Stomach smooth muscle (tissue), 2 donors: ENCODE data around the gene PTPRB.
"Not testable (repeated sequence)": the region's sequence is repeated elsewhere in the genome, so short reads cannot be mapped to it uniquely, and the experiment has no call there.

ENCODE experiments used
- H3K27ac ChIP-seq: one replicate; pipeline ENCODE4 v1.7.0; 2013; ENCODE audit warnings: mild to moderate bottlenecking, low read length, inconsistent platforms
- H3K27me3 ChIP-seq, 2 donors: one replicate each; pipeline ENCODE4 v1.7.0; 2013; ENCODE audit warnings: low read length in 2 of 2; ENCODE audit not compliant: insufficient read depth in 2 of 2, control insufficient read depth in 1 of 2
- H3K36me3 ChIP-seq, 2 donors: one replicate each; pipeline ENCODE4 v1.7.0; 2013; ENCODE audit warnings: low read length in 2 of 2; ENCODE audit not compliant: control insufficient read depth in 2 of 2, insufficient read depth in 2 of 2
- H3K4me1 ChIP-seq: one replicate; pipeline ENCODE4 v1.7.0; 2013; ENCODE audit warnings: low read length; ENCODE audit not compliant: control insufficient read depth, insufficient read depth
- H3K4me3 ChIP-seq, 2 donors: one replicate each; pipeline ENCODE4 v1.7.0; 2013; ENCODE audit warnings: low read length in 2 of 2
- H3K9ac ChIP-seq, 2 donors: one replicate each; pipeline ENCODE4 v1.7.0; 2013; ENCODE audit warnings: low read length in 2 of 2, mild to moderate bottlenecking in 1 of 2
- H3K9me3 ChIP-seq, 2 donors: one replicate each; pipeline ENCODE4 v1.7.0; 2013; ENCODE audit warnings: low read length in 2 of 2; ENCODE audit not compliant: control insufficient read depth in 2 of 2
- donor health status: healthy.
- donor health status: Pancreatic carcinoma.

The PTPRB gene

GRCh38 chr12:70497508-70497907 lies 139.7 kb downstream of the PTPRB start:
- Histone ChIP-seq H3K9me3 (no peaks in the 10 kb centered on the region), H3K36me3 (no peaks in the 10 kb centered on the region), H3K4me1 (no peaks in the 10 kb centered on the region), H3K27ac (no peak overlapping the region), H3K4me3 (no peak overlapping the region), H3K27me3 (no peaks in the 10 kb centered on the region), H3K9ac (no peak overlapping the region)

GRCh38 chr12:70492904-70493303 lies 144.3 kb downstream of the PTPRB start:
- not testable (repeated sequence) for H3K9me3 ChIP-seq, H3K4me1 ChIP-seq, H3K9ac ChIP-seq, H3K27me3 ChIP-seq, H3K36me3 ChIP-seq, H3K4me3 ChIP-seq, H3K27ac ChIP-seq

- H3K27me3 ChIP-seq, H3K36me3 ChIP-seq, H3K4me1 ChIP-seq, H3K9ac ChIP-seq, H3K9me3 ChIP-seq, H3K4me3 ChIP-seq, H3K27ac ChIP-seq: not testable (repeated sequence)
Observed at GRCh38 chr12:70490928-70491327, 146.3 kb downstream of the PTPRB start.

- Histone ChIP-seq H3K36me3 (no peaks in the 10 kb centered on the region), H3K27ac (no peak overlapping the region), H3K4me1 (peaks cover 2% of the 10 kb centered on the region), H3K9me3 (no peaks in the 10 kb centered on the region), H3K9ac (no peak overlapping the region), H3K4me3 (no peak overlapping the region), H3K27me3 (no peaks in the 10 kb centered on the region)
Observed at GRCh38 chr12:70487440-70487839, 149.8 kb downstream of the PTPRB start.

- Histone ChIP-seq H3K27me3 (no peaks in the 10 kb centered on the region), H3K36me3 (no peaks in the 10 kb centered on the region)
Observed at GRCh38 chr12:70486588-70486987, 150.6 kb downstream of the PTPRB start.

GRCh38 chr12:70485704-70486103 lies 151.5 kb downstream of the PTPRB start:
- Histone ChIP-seq H3K4me3 (no peak overlapping the region), H3K9me3 (no peaks in the 10 kb centered on the region), H3K27ac (no peak overlapping the region), H3K36me3 (no peaks in the 10 kb centered on the region), H3K9ac (no peak overlapping the region), H3K27me3 (no peaks in the 10 kb centered on the region), H3K4me1 (peaks cover 2% of the 10 kb centered on the region)

More at GRCh38 chr12:70486588-70486987, 150.6 kb downstream of the PTPRB start:
- Histone ChIP-seq H3K4me3 (no peak overlapping the region), H3K27ac (no peak overlapping the region), H3K9me3 (no peaks in the 10 kb centered on the region), H3K4me1 (peaks cover 2% of the 10 kb centered on the region), H3K9ac (no peak overlapping the region)

GRCh38 chr12:70484464-70484863 lies 152.8 kb downstream of the PTPRB start:
- Histone ChIP-seq H3K4me1 (peaks cover 2% of the 10 kb centered on the region), H3K9ac (no peak overlapping the region), H3K27ac (no peak overlapping the region), H3K9me3 (no peaks in the 10 kb centered on the region), H3K4me3 (no peak overlapping the region), H3K27me3 (no peaks in the 10 kb centered on the region), H3K36me3 (no peaks in the 10 kb centered on the region)

GRCh38 chr12:70482764-70483163 lies 154.5 kb downstream of the PTPRB start:
- Histone ChIP-seq H3K4me3 (no peak overlapping the region), H3K27ac (no peak overlapping the region), H3K36me3 (no peaks in the 10 kb centered on the region), H3K4me1 (no peaks in the 10 kb centered on the region), H3K27me3 (no peaks in the 10 kb centered on the region), H3K9ac (no peak overlapping the region), H3K9me3 (no peaks in the 10 kb centered on the region)

GRCh38 chr12:70469221-70469820 lies 167.9 kb downstream of the PTPRB start:
- Histone ChIP-seq H3K9me3 (no peaks in the 10 kb centered on the region), H3K27me3 (no peaks in the 10 kb centered on the region), H3K9ac (no peak overlapping the region), H3K4me3 (no peak overlapping the region), H3K36me3 (no peaks in the 10 kb centered on the region), H3K27ac (no peak overlapping the region), H3K4me1 (no peaks in the 10 kb centered on the region)

- H3K9ac ChIP-seq = no peak overlapping the region
- H3K27me3 ChIP-seq = no peaks in the 10 kb centered on the region
- no peaks in the 10 kb centered on the region for H3K9me3 ChIP-seq
- H3K27ac ChIP-seq = no peak overlapping the region
- H3K4me1 ChIP-seq = no peaks in the 10 kb centered on the region
- H3K4me3 ChIP-seq = no peak overlapping the region
- H3K36me3 ChIP-seq = no peaks in the 10 kb centered on the region
Observed at GRCh38 chr12:70468741-70469140, 168.5 kb downstream of the PTPRB start.

GRCh38 chr12:70467918-70468733 lies 169.1 kb downstream of the PTPRB start:
- Histone ChIP-seq H3K4me3 (no peak overlapping the region), H3K4me1 (no peaks in the 10 kb centered on the region), H3K27ac (no peak overlapping the region), H3K9me3 (no peaks in the 10 kb centered on the region), H3K9ac (no peak overlapping the region), H3K27me3 (no peaks in the 10 kb centered on the region), H3K36me3 (no peaks in the 10 kb centered on the region)
